WTC11 (cell line): ENCODE data around the gene ABHD15. TPM values are rescaled to one million over a fixed set of nuclear protein-coding genes. Genes with fewer than 3 reads are reported as not detected.
A peak's percentile ranks its signal among the peaks of the same experiment; 100 is the strongest.

Experiments
- ATAC-seq: fragments of 200-7000 bp; cut with Tn5 transposase; 2 replicates; pipeline ENCODE4 v1.10.0; 2021; ENCODE audit warnings: mild to moderate bottlenecking, moderate library complexity
- CTCF ChIA-PET: fragments of 300-600 bp; sonication (Branson Sonifier 250); formaldehyde crosslinking; loops from one replicate; lab custom pipeline; 2021; ENCODE audit warnings: antibody characterized with exemption; lab: Charles Lee
- POLR2A ChIA-PET: fragments of 350-600 bp; sonication (Branson Sonifier 250); formaldehyde crosslinking; loops from one replicate; lab custom pipeline; 2021; ENCODE audit warnings: antibody characterized with exemption; lab: Charles Lee
- DNase-seq: peaks from one replicate; pipeline ENCODE4 v3.0.0; 2021; ENCODE audit warnings: low spot score
- H3K27ac Mint-ChIP-seq: 2 replicates; pipeline ENCODE4 v1.8.0; 2021; ENCODE audit warnings: mixed read lengths
- H3K27me3 Mint-ChIP-seq: 2 replicates; pipeline ENCODE4 v1.8.0; 2021; ENCODE audit warnings: low read depth, mild to moderate bottlenecking, moderate library complexity, mixed read lengths
- H3K36me3 Mint-ChIP-seq: 2 replicates; pipeline ENCODE4 v1.8.0; 2021; ENCODE audit warnings: mixed read lengths
- H3K4me1 Mint-ChIP-seq: 2 replicates; pipeline ENCODE4 v1.8.0; 2022; ENCODE audit warnings: mixed read lengths
- H3K4me3 Mint-ChIP-seq: 2 replicates; pipeline ENCODE4 v1.8.0; 2021; ENCODE audit warnings: mild to moderate bottlenecking, moderate library complexity, mixed read lengths
- H3K9me3 Mint-ChIP-seq: 2 replicates; pipeline ENCODE4 v1.8.0; 2021; ENCODE audit warnings: mixed read lengths
- ARID4B ChIP-seq: sonication (generic); formaldehyde crosslinking; IDR thresholded peaks from 2 replicates; pipeline ENCODE4 v1.8.0; 2023; ENCODE audit warnings: missing genetic modification reagents, mild to moderate bottlenecking, borderline replicate concordance
- CTCF ChIP-seq: fragments of 200-600 bp; IDR thresholded peaks from 2 replicates; pipeline ENCODE4 v1.8.0; 2022; ENCODE audit warnings: antibody characterized with exemption
- EMX1 ChIP-seq: fragments of 250-450 bp; sonication (Bioruptor Pico); IDR thresholded peaks from 2 replicates; pipeline ENCODE4 v1.8.0; 2021; ENCODE audit warnings: mild to moderate bottlenecking
- FOXJ3 ChIP-seq: sonication (generic); formaldehyde crosslinking; IDR thresholded peaks from 2 replicates; pipeline ENCODE4 v1.9.0; 2021; ENCODE audit warnings: missing genetic modification reagents, mild to moderate bottlenecking, borderline replicate concordance
- GABPB1 ChIP-seq: sonication (generic); formaldehyde crosslinking; IDR thresholded peaks from 2 replicates; pipeline ENCODE4 v1.8.1; 2023; ENCODE audit warnings: mild to moderate bottlenecking, missing genetic modification reagents
- GRHL2 ChIP-seq: fragments of 250-450 bp; sonication (Bioruptor Pico); IDR thresholded peaks from 2 replicates; pipeline ENCODE4 v1.8.0; 2022; ENCODE audit warnings: mild to moderate bottlenecking, moderate library complexity; ENCODE audit not compliant: insufficient replicate concordance, severe bottlenecking
- HMGA2 ChIP-seq: fragments of 250-450 bp; sonication (Bioruptor Pico); IDR thresholded peaks from 2 replicates; pipeline ENCODE4 v1.4.0; 2021; ENCODE audit warnings: mild to moderate bottlenecking, moderate library complexity
- NFATC4 ChIP-seq: fragments of 250-450 bp; sonication (Bioruptor Pico); IDR thresholded peaks from 2 replicates; pipeline ENCODE4 v1.9.0; 2021; ENCODE audit warnings: mild to moderate bottlenecking
- NFYB ChIP-seq: sonication (generic); formaldehyde crosslinking; conservative IDR thresholded peaks from 2 replicates; pipeline ENCODE4 v1.8.0; 2022; ENCODE audit warnings: low read depth, missing genetic modification reagents
- NR3C1 ChIP-seq: sonication (generic); formaldehyde crosslinking; conservative IDR thresholded peaks from 2 replicates; pipeline ENCODE4 v1.8.1; 2023; ENCODE audit warnings: low read depth, mild to moderate bottlenecking, missing genetic modification reagents
- OVOL2 ChIP-seq: fragments of 250-450 bp; sonication (Bioruptor Pico); IDR thresholded peaks from 2 replicates; pipeline ENCODE4 v1.9.0; 2021; ENCODE audit warnings: mild to moderate bottlenecking, borderline replicate concordance
- SMAD3 ChIP-seq: sonication (generic); formaldehyde crosslinking; IDR thresholded peaks from 2 replicates; pipeline ENCODE4 v1.8.0; 2022; ENCODE audit warnings: missing genetic modification reagents, mild to moderate bottlenecking, borderline replicate concordance
- ZBTB21 ChIP-seq: sonication (generic); formaldehyde crosslinking; IDR thresholded peaks from 2 replicates; pipeline ENCODE4 v1.8.1; 2023; ENCODE audit warnings: mild to moderate bottlenecking, missing genetic modification reagents, borderline replicate concordance
- ZBTB43 ChIP-seq: sonication (generic); formaldehyde crosslinking; IDR thresholded peaks from 2 replicates; pipeline ENCODE4 v1.8.1; 2023; ENCODE audit warnings: mild to moderate bottlenecking, missing genetic modification reagents
- ZSCAN18 ChIP-seq: fragments of 250-450 bp; sonication (Bioruptor Pico); IDR thresholded peaks from 2 replicates; pipeline ENCODE4 v2.1.2; 2022; ENCODE audit warnings: mild to moderate bottlenecking, moderate library complexity
- total RNA-seq: library from RNA; stranded (reverse); gene quantifications from 3 replicates; pipeline ENCODE4 v1.2.3, GENCODE V29; 2021
- TF ChIP-seq, protein P1 (sequence below): sonication (generic); formaldehyde crosslinking; IDR thresholded peaks from 2 replicates; pipeline ENCODE4 v1.8.0; 2023; ENCODE audit warnings: mild to moderate bottlenecking, missing genetic modification reagents
- TF ChIP-seq, protein P2 (sequence below): fragments of 250-450 bp; sonication (Bioruptor Pico); IDR thresholded peaks from 2 replicates; pipeline ENCODE4 v1.9.0; 2021; ENCODE audit warnings: mild to moderate bottlenecking

Gene ABHD15
- total RNA-seq, 1 experiment from 2014 or later, result 2.8 TPM

- Mint-ChIP-seq H3K4me1 (peaks cover 48% of the 10 kb centered on the region), H3K4me3 (no peak overlapping the region)
- TF ChIP-seq GABPB1 (CRISPR knock-in tag), result no peak
- no peak for TF ChIP-seq ZSCAN18 (CRISPR knock-in tag)
- no peak for TF ChIP-seq FOXJ3 (CRISPR knock-in tag)
- TF ChIP-seq NR3C1, result no peak
- TF ChIP-seq CTCF, result no peak
- TF ChIP-seq, all 79 proteins: peak for 0
- H3K27me3 Mint-ChIP-seq, result peaks cover 4% of the 10 kb centered on the region; the same call in 1 of the 2 replicates
- POLR2A ChIA-PET, result no interaction called here
- H3K9me3 Mint-ChIP-seq, result no peaks in the 10 kb centered on the region
- CTCF ChIA-PET, result interaction anchor here (1.0 to 3.4 kb wide), 9 partner anchors 7 to 217 kb away, joined by 3 to 32 read pairs (median 4); partner anchors contain the start of gene TP53I13
- DNase-seq, result no peak
- ATAC-seq, result no peak
- H3K36me3 Mint-ChIP-seq, result peaks cover 17% of the 10 kb centered on the region
- H3K27ac Mint-ChIP-seq, result no peak overlapping the region
Observed at GRCh38 chr17:29586676-29587469, 20.0 kb upstream of the ABHD15 start.

- ChIA-PET CTCF (interaction anchor here (1.0 to 3.4 kb wide), 11 partner anchors 9 to 508 kb away, joined by 3 to 32 read pairs (median 5); partner anchors contain the start of gene TP53I13), POLR2A (no interaction called here)
- ATAC-seq (peak; percentile 7), DNase-seq (no peak)
- Mint-ChIP-seq H3K27me3 (peaks cover 4% of the 10 kb centered on the region; the same call in 1 of the 2 replicates), H3K27ac (no peak overlapping the region), H3K4me3 (no peak overlapping the region), H3K9me3 (no peaks in the 10 kb centered on the region), H3K36me3 (peaks cover 22% of the 10 kb centered on the region), H3K4me1 (peaks cover 43% of the 10 kb centered on the region)
- TF ChIP-seq NFYB, result no peak
- no peak for TF ChIP-seq GRHL2 (CRISPR knock-in tag)
- TF ChIP-seq ZBTB21 (CRISPR knock-in tag), result no peak
- no peak for TF ChIP-seq ZBTB43 (CRISPR knock-in tag)
- no peak for TF ChIP-seq NFATC4 (CRISPR knock-in tag)
- TF ChIP-seq ARID4B (CRISPR knock-in tag), result no peak
- no peak for TF ChIP-seq OVOL2
- no peak for TF ChIP-seq HMGA2
- no peak for TF ChIP-seq EMX1 (CRISPR knock-in tag)
- TF ChIP-seq, protein P1, sequence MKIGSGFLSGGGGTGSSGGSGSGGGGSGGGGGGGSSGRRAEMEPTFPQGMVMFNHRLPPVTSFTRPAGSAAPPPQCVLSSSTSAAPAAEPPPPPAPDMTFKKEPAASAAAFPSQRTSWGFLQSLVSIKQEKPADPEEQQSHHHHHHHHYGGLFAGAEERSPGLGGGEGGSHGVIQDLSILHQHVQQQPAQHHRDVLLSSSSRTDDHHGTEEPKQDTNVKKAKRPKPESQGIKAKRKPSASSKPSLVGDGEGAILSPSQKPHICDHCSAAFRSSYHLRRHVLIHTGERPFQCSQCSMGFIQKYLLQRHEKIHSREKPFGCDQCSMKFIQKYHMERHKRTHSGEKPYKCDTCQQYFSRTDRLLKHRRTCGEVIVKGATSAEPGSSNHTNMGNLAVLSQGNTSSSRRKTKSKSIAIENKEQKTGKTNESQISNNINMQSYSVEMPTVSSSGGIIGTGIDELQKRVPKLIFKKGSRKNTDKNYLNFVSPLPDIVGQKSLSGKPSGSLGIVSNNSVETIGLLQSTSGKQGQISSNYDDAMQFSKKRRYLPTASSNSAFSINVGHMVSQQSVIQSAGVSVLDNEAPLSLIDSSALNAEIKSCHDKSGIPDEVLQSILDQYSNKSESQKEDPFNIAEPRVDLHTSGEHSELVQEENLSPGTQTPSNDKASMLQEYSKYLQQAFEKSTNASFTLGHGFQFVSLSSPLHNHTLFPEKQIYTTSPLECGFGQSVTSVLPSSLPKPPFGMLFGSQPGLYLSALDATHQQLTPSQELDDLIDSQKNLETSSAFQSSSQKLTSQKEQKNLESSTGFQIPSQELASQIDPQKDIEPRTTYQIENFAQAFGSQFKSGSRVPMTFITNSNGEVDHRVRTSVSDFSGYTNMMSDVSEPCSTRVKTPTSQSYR (CRISPR knock-in tag), result no peak
- TF ChIP-seq SMAD3, result no peak
- TF ChIP-seq, protein P2, sequence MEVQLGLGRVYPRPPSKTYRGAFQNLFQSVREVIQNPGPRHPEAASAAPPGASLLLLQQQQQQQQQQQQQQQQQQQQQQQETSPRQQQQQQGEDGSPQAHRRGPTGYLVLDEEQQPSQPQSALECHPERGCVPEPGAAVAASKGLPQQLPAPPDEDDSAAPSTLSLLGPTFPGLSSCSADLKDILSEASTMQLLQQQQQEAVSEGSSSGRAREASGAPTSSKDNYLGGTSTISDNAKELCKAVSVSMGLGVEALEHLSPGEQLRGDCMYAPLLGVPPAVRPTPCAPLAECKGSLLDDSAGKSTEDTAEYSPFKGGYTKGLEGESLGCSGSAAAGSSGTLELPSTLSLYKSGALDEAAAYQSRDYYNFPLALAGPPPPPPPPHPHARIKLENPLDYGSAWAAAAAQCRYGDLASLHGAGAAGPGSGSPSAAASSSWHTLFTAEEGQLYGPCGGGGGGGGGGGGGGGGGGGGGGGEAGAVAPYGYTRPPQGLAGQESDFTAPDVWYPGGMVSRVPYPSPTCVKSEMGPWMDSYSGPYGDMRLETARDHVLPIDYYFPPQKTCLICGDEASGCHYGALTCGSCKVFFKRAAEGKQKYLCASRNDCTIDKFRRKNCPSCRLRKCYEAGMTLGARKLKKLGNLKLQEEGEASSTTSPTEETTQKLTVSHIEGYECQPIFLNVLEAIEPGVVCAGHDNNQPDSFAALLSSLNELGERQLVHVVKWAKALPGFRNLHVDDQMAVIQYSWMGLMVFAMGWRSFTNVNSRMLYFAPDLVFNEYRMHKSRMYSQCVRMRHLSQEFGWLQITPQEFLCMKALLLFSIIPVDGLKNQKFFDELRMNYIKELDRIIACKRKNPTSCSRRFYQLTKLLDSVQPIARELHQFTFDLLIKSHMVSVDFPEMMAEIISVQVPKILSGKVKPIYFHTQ (CRISPR knock-in tag), result no peak
Observed at GRCh38 chr17:29585080-29585751, 18.4 kb upstream of the ABHD15 start.
